ENCODE results near the gene GNG5. TPM values are rescaled to one million over a fixed set of nuclear protein-coding genes. Genes with fewer than 3 reads are reported as not detected.

Gene GNG5
- 36.1 and 36.8 TPM in 2 replicates for total RNA-seq

DNA sequence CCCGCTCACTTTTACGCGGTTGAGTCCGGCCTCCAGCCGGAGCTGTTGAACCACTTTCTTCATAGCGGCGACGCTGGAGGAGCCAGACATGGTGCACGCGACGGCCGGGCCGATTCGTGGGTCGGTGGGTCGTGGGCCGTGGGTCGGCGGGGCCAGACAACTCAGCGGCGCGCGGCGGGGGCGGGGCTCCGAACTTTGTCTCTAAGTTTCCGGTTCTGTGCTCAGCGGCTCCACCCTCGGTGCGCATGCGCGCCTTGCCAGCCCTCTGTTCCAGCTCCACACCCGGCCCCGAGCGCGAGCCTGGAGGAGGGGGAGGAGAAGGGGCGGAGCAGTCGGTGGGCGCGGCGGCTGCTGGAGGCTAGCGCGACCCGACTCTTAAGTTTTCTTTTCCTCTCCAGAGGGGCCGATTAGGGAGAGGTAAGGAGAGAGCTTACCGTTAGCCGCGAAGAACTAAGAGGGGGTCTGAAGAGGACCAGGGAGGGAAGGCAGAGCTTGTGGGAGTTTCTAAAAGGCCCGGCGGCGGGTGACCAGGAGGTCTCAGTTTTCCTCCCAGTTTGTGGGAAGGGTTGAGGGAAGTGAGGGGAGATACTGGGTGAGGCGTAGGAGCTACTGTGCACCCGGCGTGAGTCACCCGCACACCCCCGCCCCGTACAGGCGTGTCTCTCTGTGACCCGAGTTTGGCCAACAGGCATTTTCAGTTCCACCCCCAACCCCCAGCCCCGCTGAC lies at the start of gene GNG5, which contains the start of gene SPATA1:
Gene GNG5, minus strand, starts transcription at position 580 of the 727 bp plus-strand sequence. Its CDS starts 490 bp downstream, at position 90.
Gene SPATA1, plus strand, starts transcription at position 385 of the 727 bp plus-strand sequence. CDS start 9,974 bp downstream, outside the sequence.

DNA sequence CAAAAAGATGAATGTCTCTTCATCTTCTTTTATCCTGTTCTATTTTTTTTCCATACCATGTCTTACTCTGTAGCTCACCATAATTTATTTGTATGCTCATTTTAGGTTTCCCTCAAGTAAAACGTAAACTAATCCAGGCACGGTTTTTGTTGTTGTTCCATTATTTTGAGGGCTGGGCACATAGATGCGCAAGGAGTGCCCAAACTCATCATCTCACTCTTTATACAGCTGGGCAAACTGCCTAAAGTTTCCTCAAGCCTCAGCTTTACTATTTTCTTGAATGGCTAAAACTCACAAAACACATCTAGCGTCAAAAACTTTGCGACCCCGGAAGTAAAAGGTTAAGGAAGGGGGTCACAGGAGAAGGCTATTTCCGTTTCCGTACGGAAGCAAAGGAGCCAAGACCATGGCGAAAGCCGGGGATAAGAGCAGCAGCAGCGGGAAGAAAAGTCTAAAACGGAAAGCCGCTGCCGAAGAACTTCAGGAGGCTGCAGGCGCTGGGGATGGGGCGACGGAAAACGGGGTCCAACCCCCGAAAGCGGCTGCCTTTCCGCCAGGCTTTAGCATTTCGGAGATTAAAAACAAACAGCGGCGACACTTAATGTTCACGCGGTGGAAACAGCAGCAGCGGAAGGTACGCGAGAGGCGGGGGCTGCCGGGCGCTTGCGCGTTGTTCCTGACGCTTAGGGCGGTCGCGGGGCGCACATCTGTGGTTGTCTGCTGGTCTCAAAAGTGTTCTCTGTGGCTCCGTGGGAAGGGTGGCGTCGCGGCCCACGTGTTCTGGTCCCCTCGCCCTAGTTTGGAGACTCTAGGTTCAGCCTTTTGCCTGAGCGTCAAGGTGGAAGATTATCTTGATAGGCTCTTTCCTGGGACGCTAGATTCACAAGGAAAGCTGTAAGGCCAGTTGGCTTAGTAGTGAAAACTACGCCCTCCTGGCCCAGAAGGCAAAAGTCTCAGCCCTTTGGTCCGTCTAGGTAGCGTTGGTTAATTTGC lies 27.2 kb downstream of the GNG5 start, which contains the start of gene RPF1:
Gene RPF1, plus strand, starts transcription at position 391 of the 993 bp plus-strand sequence. Its CDS starts 16 bp downstream, at position 407.

Other genes with a start within 250 kb of the GNG5 start
- gene SAMD13, start 204.9 kb downstream of the GNG5 start, total RNA-seq = 0.14 TPM in 1 of 2 replicates, not detected in the other
- gene DNASE2B, start 108.1 kb downstream of the GNG5 start, total RNA-seq = not detected in 2 replicates
- gene RPF1, start 27.3 kb downstream of the GNG5 start, total RNA-seq = 26.5 and 39.8 TPM in 2 replicates
- 0.43 and 0.88 TPM in 2 replicates for gene SPATA1, start 195 bp downstream of the GNG5 start, total RNA-seq
- 12.2 and 15.3 TPM in 2 replicates for gene CTBS, start 67.9 kb upstream of the GNG5 start, total RNA-seq
- gene SSX2IP, start 183.9 kb upstream of the GNG5 start, total RNA-seq = 6.6 and 21.6 TPM in 2 replicates

Data from placental pericyte (primary cell).